22Rv1 (cell line): Measurements from ENCODE around the gene TMEM106C.

Experiments used
- ZFX ChIP-seq: fragments of 450-650 bp; IDR thresholded peaks from 2 replicates; pipeline ENCODE4 v1.6.1; 2017; ENCODE audit warnings: antibody characterized with exemption, borderline replicate concordance
- TF ChIP-seq, protein P1 (sequence below): fragments of 450-650 bp; IDR thresholded peaks from 2 replicates; pipeline ENCODE4 v1.5.1; 2017; ENCODE audit warnings: mild to moderate bottlenecking

DNA sequence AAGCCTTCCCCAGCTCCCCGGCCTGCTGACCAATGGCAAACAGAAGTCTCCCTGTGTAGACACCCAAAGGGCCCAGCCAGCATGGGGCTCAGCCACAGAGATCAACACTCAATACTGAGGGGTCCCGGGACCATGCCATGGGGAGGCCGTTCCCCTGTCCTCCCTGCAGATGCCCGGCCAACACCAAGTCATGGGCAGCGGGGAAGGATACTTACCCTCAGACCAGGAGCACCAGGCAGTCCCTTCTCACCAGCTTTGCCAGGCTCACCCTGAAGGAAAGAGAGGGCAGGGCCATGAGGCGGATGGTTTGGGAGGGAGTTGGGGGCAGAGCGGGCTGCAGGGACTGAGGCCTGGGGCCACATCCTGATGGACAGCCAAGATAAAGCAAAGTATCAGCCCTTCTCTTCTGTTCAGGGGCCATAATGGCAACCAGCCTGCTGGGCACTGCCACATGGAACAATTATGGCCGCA is 21.0 kb downstream of the TMEM106C start:
- TF ChIP-seq, protein P1, sequence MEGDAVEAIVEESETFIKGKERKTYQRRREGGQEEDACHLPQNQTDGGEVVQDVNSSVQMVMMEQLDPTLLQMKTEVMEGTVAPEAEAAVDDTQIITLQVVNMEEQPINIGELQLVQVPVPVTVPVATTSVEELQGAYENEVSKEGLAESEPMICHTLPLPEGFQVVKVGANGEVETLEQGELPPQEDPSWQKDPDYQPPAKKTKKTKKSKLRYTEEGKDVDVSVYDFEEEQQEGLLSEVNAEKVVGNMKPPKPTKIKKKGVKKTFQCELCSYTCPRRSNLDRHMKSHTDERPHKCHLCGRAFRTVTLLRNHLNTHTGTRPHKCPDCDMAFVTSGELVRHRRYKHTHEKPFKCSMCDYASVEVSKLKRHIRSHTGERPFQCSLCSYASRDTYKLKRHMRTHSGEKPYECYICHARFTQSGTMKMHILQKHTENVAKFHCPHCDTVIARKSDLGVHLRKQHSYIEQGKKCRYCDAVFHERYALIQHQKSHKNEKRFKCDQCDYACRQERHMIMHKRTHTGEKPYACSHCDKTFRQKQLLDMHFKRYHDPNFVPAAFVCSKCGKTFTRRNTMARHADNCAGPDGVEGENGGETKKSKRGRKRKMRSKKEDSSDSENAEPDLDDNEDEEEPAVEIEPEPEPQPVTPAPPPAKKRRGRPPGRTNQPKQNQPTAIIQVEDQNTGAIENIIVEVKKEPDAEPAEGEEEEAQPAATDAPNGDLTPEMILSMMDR: no peak
- no peak for TF ChIP-seq ZFX
